IMR-90 (cell line): Measurements from ENCODE around the gene GOLT1A. TPM values are rescaled to one million over a fixed set of nuclear protein-coding genes. Genes with fewer than 3 reads are reported as not detected.

Source experiments
- ATAC-seq: fragments of 200-7000 bp; cut with Tn5 transposase; 2 replicates; pipeline ENCODE4 v1.9.1; 2020; ENCODE audit warnings: low read depth, mild to moderate bottlenecking, moderate library complexity
- BruUV-seq: library from RNA; stranded (reverse); fragments of 400-500 nt; replicated peaks from 2 replicates; lab custom pipeline; 2021; lab: Mats Ljungman, UMichigan
- CTCF ChIA-PET: fragments of 300-600 bp; formaldehyde crosslinking; extraction: SDS; loops from one replicate; lab custom pipeline; 2021; ENCODE audit warnings: antibody characterized with exemption; lab: Yijun Ruan, JAX
- POLR2A ChIA-PET: fragments of 300-600 bp; sonication (Branson Sonifier 250); formaldehyde crosslinking; loops from one replicate; lab custom pipeline; 2022; ENCODE audit warnings: antibody characterized with exemption; ENCODE audit not compliant: unreplicated experiment; lab: Charles Lee
- DNase-seq: peaks from one replicate; pipeline ENCODE4 v3.0.0; 2013
- H2AFZ ChIP-seq: replicated peaks from 2 replicates; pipeline ENCODE3; 2013; ENCODE audit warnings: low read length, mild to moderate bottlenecking; ENCODE audit not compliant: poor library complexity
- H2AK5ac ChIP-seq: 2 replicates; pipeline ENCODE4 v1.6.1; 2013; ENCODE audit warnings: low read depth, low read length, inconsistent platforms
- H2AK9ac ChIP-seq: replicated peaks from 2 replicates; pipeline ENCODE3; 2013; ENCODE audit warnings: mild to moderate bottlenecking, low read depth, low read length, moderate library complexity; ENCODE audit not compliant: poor library complexity
- H2BK120ac ChIP-seq: 2 replicates; pipeline ENCODE4 v1.6.1; 2013; ENCODE audit warnings: low read depth, low read length, inconsistent platforms
- H2BK15ac ChIP-seq: 3 replicates; pipeline ENCODE4 v1.6.1; 2013; ENCODE audit warnings: low read depth, low read length, inconsistent platforms
- H2BK20ac ChIP-seq: 2 replicates; pipeline ENCODE4 v1.6.1; 2013; ENCODE audit warnings: low read depth, mild to moderate bottlenecking, inconsistent platforms, low read length, moderate library complexity
- H2BK5ac ChIP-seq: 2 replicates; pipeline ENCODE4 v1.6.1; 2013; ENCODE audit warnings: mild to moderate bottlenecking, low read depth, low read length, inconsistent platforms; ENCODE audit not compliant: poor library complexity, severe bottlenecking
- H3K14ac ChIP-seq: replicated peaks from 2 replicates; pipeline ENCODE4 v1.6.1; 2013; ENCODE audit warnings: low read depth, low read length, inconsistent platforms
- H3K18ac ChIP-seq: 2 replicates; pipeline ENCODE4 v1.6.1; 2013; ENCODE audit warnings: low read depth, low read length, control low read depth
- H3K23ac ChIP-seq: 2 replicates; pipeline ENCODE4 v1.6.1; 2013; ENCODE audit warnings: low read depth, low read length, inconsistent platforms
- H3K27ac ChIP-seq: 2 replicates; pipeline ENCODE4 v1.5.1; 2013; ENCODE audit warnings: mild to moderate bottlenecking, control low read depth, low read length; ENCODE audit not compliant: insufficient read depth
- H3K27me3 ChIP-seq: 2 replicates; pipeline ENCODE4 v1.6.1; 2013; ENCODE audit warnings: low read length; ENCODE audit not compliant: control insufficient read depth, insufficient read depth
- H3K36me3 ChIP-seq: 2 replicates; pipeline ENCODE4 v1.6.1; 2013; ENCODE audit warnings: low read length, mixed read lengths; ENCODE audit not compliant: control insufficient read depth, insufficient read depth
- H3K4ac ChIP-seq: 2 replicates; pipeline ENCODE4 v1.6.1; 2013; ENCODE audit warnings: low read depth, low read length, inconsistent platforms
- H3K4me1 ChIP-seq: 2 replicates; pipeline ENCODE4 v1.6.1; 2013; ENCODE audit warnings: low read length, mixed read lengths; ENCODE audit not compliant: control insufficient read depth, insufficient read depth
- H3K4me2 ChIP-seq: 2 replicates; pipeline ENCODE4 v1.6.1; 2013; ENCODE audit warnings: low read depth, mild to moderate bottlenecking, control low read depth, low read length, moderate library complexity
- H3K4me3 ChIP-seq: 2 replicates; pipeline ENCODE4 v1.5.1; 2013; ENCODE audit warnings: low read depth, mild to moderate bottlenecking, control low read depth, low read length, moderate library complexity; ENCODE audit not compliant: insufficient read depth
- H3K56ac ChIP-seq: 2 replicates; pipeline ENCODE4 v1.6.1; 2013; ENCODE audit warnings: low read length, inconsistent platforms; ENCODE audit not compliant: insufficient read depth; ENCODE audit errors: extremely low read depth
- H3K79me1 ChIP-seq, 2 experiments: 2 replicates each; pipeline ENCODE4 v1.6.1; 2013; ENCODE audit warnings: low read length in 2 of 2, inconsistent platforms in 1 of 2, low read depth in 1 of 2
- H3K9ac ChIP-seq: 2 replicates; pipeline ENCODE4 v1.6.1; 2013; ENCODE audit warnings: low read depth, low read length, control low read depth
- H3K9me1 ChIP-seq: 2 replicates; pipeline ENCODE4 v1.6.1; 2013; ENCODE audit warnings: low read length, inconsistent platforms; ENCODE audit not compliant: insufficient read depth
- H3K9me3 ChIP-seq: 2 replicates; pipeline ENCODE4 v1.6.1; 2013; ENCODE audit warnings: low read length; ENCODE audit not compliant: control insufficient read depth, insufficient read depth
- H4K20me1 ChIP-seq: 2 replicates; pipeline ENCODE4 v1.6.1; 2013; ENCODE audit warnings: low read length, inconsistent platforms; ENCODE audit not compliant: insufficient read depth
- H4K5ac ChIP-seq: 2 replicates; pipeline ENCODE4 v1.6.1; 2013; ENCODE audit warnings: mild to moderate bottlenecking, low read depth, low read length, control low read depth
- H4K8ac ChIP-seq, 2 experiments: 2 replicates each; pipeline ENCODE4 v1.6.1; 2013; ENCODE audit warnings: low read depth in 2 of 2, low read length in 2 of 2, control low read depth in 1 of 2, inconsistent platforms in 1 of 2
- H4K91ac ChIP-seq: 2 replicates; pipeline ENCODE4 v1.6.1; 2013; ENCODE audit warnings: low read depth, low read length, inconsistent platforms; ENCODE audit not compliant: insufficient read depth
- FOS ChIP-seq: fragments of 150-350 bp; IDR thresholded peaks from 2 replicates; pipeline ENCODE4 v1.6.1; 2016; ENCODE audit warnings: low read depth, low read length
- MAFK ChIP-seq: IDR thresholded peaks from 2 replicates; pipeline ENCODE4 v1.6.1; 2012; ENCODE audit warnings: low read depth, low read length, improper control_type of control experiment
- MAZ ChIP-seq: IDR thresholded peaks from 2 replicates; pipeline ENCODE4 v1.6.1; 2012; ENCODE audit warnings: low read depth, mild to moderate bottlenecking, low read length, improper control_type of control experiment, moderate library complexity, borderline replicate concordance
- WGBS, 2 experiments: methylation state at CpG; one replicate each; pipeline versions ENCODE4 v1.1.5 to v1.1.7; 2013; ENCODE audit warnings: missing lambda C conversion rate in 2 of 2; ENCODE audit not compliant: insufficient read length in 1 of 2; ENCODE audit errors: extremely low coverage in 2 of 2; 5-methylcytosine and 5-hydroxymethylcytosine counted together
- dilution Hi-C: fragments of 300-500 bp; cut with HindIII; formaldehyde crosslinking; loops from one replicate; pipeline ENCODE4 v1.14.3; 2018; ENCODE audit warnings: low sequenced_read_pairs; ENCODE audit not compliant: unreplicated experiment
- in situ Hi-C: fragments of 300-500 bp; cut with MboI; formaldehyde crosslinking; loops from 3 replicates; pipeline ENCODE4 v1.14.3; 2019; ENCODE audit warnings: low sequenced_read_pairs, inconsistent platforms, mixed read lengths
- intact Hi-C: fragments of 100-400 bp; cut with micrococcal nuclease; formaldehyde crosslinking; loops from 2 replicates; pipeline ENCODE4 v1.10.0; 2022
- polyA plus RNA-seq, 3 experiments: library from polyadenylated mRNA; depleted of rRNA; stranded (reverse); fragments of >200 nt; gene quantifications; 2 replicates each; pipeline ENCODE4 v1.2.3, GENCODE V29; 2012; ENCODE audit warnings: low replicate concordance in 1 of 3
- total RNA-seq: library from RNA; depleted of rRNA; stranded (reverse); fragments of >200 nt; gene quantifications from 2 replicates; pipeline ENCODE4 v1.2.3, GENCODE V29; 2012
- TF ChIP-seq, protein P1 (sequence below): fragments of 150-350 bp; IDR thresholded peaks from 2 replicates; pipeline ENCODE4 v1.6.1; 2017; ENCODE audit warnings: mild to moderate bottlenecking, antibody characterized with exemption, low read length, low read depth

GOLT1A gene
- total and polyA plus RNA-seq, 2 of the 4 experiments (the other 2 are of a cell fraction): 0.32 TPM; not detected in 1

GRCh38 chr1:204230211-204230610, 16.4 kb upstream of the GOLT1A start:
- no peaks in the 10 kb centered on the region for H3K27me3 ChIP-seq
- no peak overlapping the region for H2BK15ac ChIP-seq
- no peak overlapping the region for H2BK5ac ChIP-seq
- no peak overlapping the region for H2BK20ac ChIP-seq
- H3K9me1 ChIP-seq: no peaks in the 10 kb centered on the region
- no peak overlapping the region for H4K8ac ChIP-seq
- peaks cover 2% of the 10 kb centered on the region; the same call in 1 of the 2 replicates for H3K4me1 ChIP-seq
- no peak overlapping the region for H4K91ac ChIP-seq
- H3K56ac ChIP-seq: no peak overlapping the region
- no peak overlapping the region for H2AK9ac ChIP-seq
- intact Hi-C loops: no loop called here
- H4K5ac ChIP-seq: no peak overlapping the region
- POLR2A ChIA-PET: no interaction called here
- H4K20me1 ChIP-seq: no peaks in the 10 kb centered on the region
- H3K79me1 ChIP-seq: no peaks in the 10 kb centered on the region
- H3K18ac ChIP-seq: no peak overlapping the region
- TF ChIP-seq FOS (no peak), MAZ (no peak), MAFK (no peak)
- TF ChIP-seq, protein P1, sequence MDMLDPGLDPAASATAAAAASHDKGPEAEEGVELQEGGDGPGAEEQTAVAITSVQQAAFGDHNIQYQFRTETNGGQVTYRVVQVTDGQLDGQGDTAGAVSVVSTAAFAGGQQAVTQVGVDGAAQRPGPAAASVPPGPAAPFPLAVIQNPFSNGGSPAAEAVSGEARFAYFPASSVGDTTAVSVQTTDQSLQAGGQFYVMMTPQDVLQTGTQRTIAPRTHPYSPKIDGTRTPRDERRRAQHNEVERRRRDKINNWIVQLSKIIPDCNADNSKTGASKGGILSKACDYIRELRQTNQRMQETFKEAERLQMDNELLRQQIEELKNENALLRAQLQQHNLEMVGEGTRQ: no peak
- CTCF ChIA-PET: interaction anchor here (1.4 kb wide), 1 partner anchor 23 kb away, joined by 5 read pairs; no protein-coding TSS in a partner anchor
- no peak overlapping the region for H3K23ac ChIP-seq
- no peak for ATAC-seq
- H3K4ac ChIP-seq: no peak overlapping the region
- no peak overlapping the region for H3K9ac ChIP-seq
- no peak overlapping the region for H3K14ac ChIP-seq
- H3K27ac ChIP-seq: no peak overlapping the region
- WGBS, 2 experiments: 83% methylated on average over 10 of the region's 14 CpGs; no CpG with 5 or more reads in 1 of the 2 experiments
- no peak overlapping the region for H3K4me3 ChIP-seq
- no peak overlapping the region for H2AFZ ChIP-seq
- dilution Hi-C loops: no loop called here
- in situ Hi-C loops: no loop called here
- H3K4me2 ChIP-seq: no peak overlapping the region
- DNase-seq: no peak
- H2AK5ac ChIP-seq: no peak overlapping the region
- H3K9me3 ChIP-seq: no peaks in the 10 kb centered on the region
- peaks cover 21% of the 10 kb centered on the region for H3K36me3 ChIP-seq
- H2BK120ac ChIP-seq: no peak overlapping the region
- BruUV-seq: no TSS peak
